ENCODE data around the gene GPX7. TPM values are rescaled to one million over a fixed set of nuclear protein-coding genes. Genes with fewer than 3 reads are reported as not detected.

The GPX7 gene
- total RNA-seq, 2 experiments from 2014 or later: 11.7 to 12.5 TPM

DNA sequence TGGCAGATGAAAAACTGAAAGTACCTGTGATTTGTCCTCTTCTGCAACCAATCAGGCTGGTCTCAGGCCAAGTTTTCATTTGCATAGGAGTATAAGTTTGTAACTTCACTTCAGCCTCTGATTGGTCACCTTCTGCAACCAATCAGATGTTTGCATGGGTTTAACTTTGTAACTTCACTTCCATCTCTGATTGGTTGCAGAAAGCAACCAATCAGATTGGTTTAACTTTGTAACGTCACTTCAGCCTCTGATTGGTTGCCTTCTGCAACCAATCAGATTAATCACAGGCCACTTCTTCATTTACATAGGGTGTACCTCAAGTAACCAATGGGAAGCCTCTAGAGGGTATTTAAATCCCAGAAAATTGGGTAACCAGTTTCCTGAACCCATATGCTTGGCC, 30.4 kb upstream of the GPX7 start:
- Mint-ChIP-seq H3K27ac (no peak overlapping the region), H3K27me3 (no peaks in the 10 kb centered on the region), H3K36me3 (ENCODE audit: low read depth) (no peaks in the 10 kb centered on the region), H3K4me3 (no peak overlapping the region), H3K9me3 (no peaks in the 10 kb centered on the region), H3K4me1 (ENCODE audit: low read depth) (peaks cover 20% of the 10 kb centered on the region)
- Histone ChIP-seq H3K27ac (ENCODE audit: low read depth in 1 of 2, low read length in 2 of 2) (no peak overlapping the region), H3K36me3 (ENCODE audit: insufficient read depth, low read length) (no peaks in the 10 kb centered on the region), H3K9me3 (ENCODE audit: control insufficient read depth in 1 of 2, insufficient read depth in 1 of 2, low read length in 2 of 2) (no peaks in the 10 kb centered on the region), H3K4me1 (ENCODE audit: insufficient read depth, low read length) (peaks cover 10% of the 10 kb centered on the region), H3K4me3 (ENCODE audit: low read length) (no peak overlapping the region), H3K27me3 (ENCODE audit: control insufficient read depth in 1 of 2, insufficient read depth in 2 of 2, low read length in 2 of 2) (no peaks in the 10 kb centered on the region)
- ATAC-seq (ENCODE audit: poor library complexity): no peak
- ChIA-PET CTCF (no interaction called here), POLR2A (no interaction called here)
- TF ChIP-seq CTCF (IDR thresholded peaks at IDR 0.05): no peak
- DNase-seq: peak in 1 of 14 experiments; percentile 21
- intact Hi-C loops (cut with DNase I, micrococcal nuclease): no loop called here

GRCh38 chr1:52572387-52572786, 29.8 kb upstream of the GPX7 start:
- POLR2A ChIA-PET: no interaction called here
- Mint-ChIP-seq H3K9me3 (no peaks in the 10 kb centered on the region), H3K36me3 (ENCODE audit: low read depth) (no peaks in the 10 kb centered on the region), H3K4me3 (no peak overlapping the region), H3K27ac (no peak overlapping the region), H3K27me3 (no peaks in the 10 kb centered on the region), H3K4me1 (ENCODE audit: low read depth) (peaks cover 20% of the 10 kb centered on the region)
- ATAC-seq (ENCODE audit: poor library complexity): no peak
- TF ChIP-seq CTCF (IDR thresholded peaks at IDR 0.05): no peak
- intact Hi-C loops (cut with DNase I, micrococcal nuclease): no loop called here
- Histone ChIP-seq H3K27ac (ENCODE audit: low read depth in 1 of 2, low read length in 2 of 2) (no peak overlapping the region), H3K27me3 (ENCODE audit: control insufficient read depth in 1 of 2, insufficient read depth in 2 of 2, low read length in 2 of 2) (no peaks in the 10 kb centered on the region), H3K36me3 (ENCODE audit: insufficient read depth, low read length) (no peaks in the 10 kb centered on the region), H3K9me3 (ENCODE audit: control insufficient read depth in 1 of 2, insufficient read depth in 1 of 2, low read length in 2 of 2) (no peaks in the 10 kb centered on the region), H3K4me3 (ENCODE audit: low read length) (no peak overlapping the region), H3K4me1 (ENCODE audit: insufficient read depth, low read length) (peaks cover 10% of the 10 kb centered on the region)
- CTCF ChIA-PET: interaction anchor here (0.6 kb wide), 2 partner anchors 269 to 273 kb away, joined by 3 to 4 read pairs; no protein-coding TSS in a partner anchor
- DNase-seq: no peak

DNA sequence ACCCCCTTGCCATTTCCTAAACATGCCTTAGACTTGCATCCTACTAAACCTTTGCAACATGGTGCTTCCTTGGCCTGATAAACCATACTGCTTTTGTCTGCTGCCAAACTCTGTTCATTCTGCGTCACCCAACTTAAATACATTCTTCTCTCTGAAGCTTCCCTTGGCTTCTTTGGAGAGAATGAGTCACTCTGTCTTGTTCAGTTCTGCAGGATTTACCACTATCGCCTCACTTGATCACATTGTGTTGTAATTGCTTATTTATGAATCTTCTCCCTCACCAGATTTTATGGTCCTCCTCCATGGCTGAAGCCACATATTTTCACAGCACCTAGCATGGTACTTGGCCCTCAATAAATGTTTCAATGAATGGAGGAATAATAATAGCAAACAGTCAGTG, 27.6 kb upstream of the GPX7 start:
- Mint-ChIP-seq H3K9me3 (no peaks in the 10 kb centered on the region), H3K4me1 (ENCODE audit: low read depth) (peaks cover 9% of the 10 kb centered on the region), H3K36me3 (ENCODE audit: low read depth) (no peaks in the 10 kb centered on the region), H3K27ac (no peak overlapping the region), H3K27me3 (no peaks in the 10 kb centered on the region), H3K4me3 (no peak overlapping the region)
- DNase-seq (no peak), ATAC-seq (ENCODE audit: poor library complexity) (no peak)
- POLR2A ChIA-PET: no interaction called here
- intact Hi-C loops (cut with DNase I, micrococcal nuclease): no loop called here
- CTCF ChIA-PET: no interaction called here
- Histone ChIP-seq H3K9me3 (ENCODE audit: control insufficient read depth in 1 of 2, insufficient read depth in 1 of 2, low read length in 2 of 2) (no peaks in the 10 kb centered on the region), H3K36me3 (ENCODE audit: insufficient read depth, low read length) (no peaks in the 10 kb centered on the region), H3K27me3 (ENCODE audit: control insufficient read depth in 1 of 2, insufficient read depth in 2 of 2, low read length in 2 of 2) (no peaks in the 10 kb centered on the region), H3K4me1 (ENCODE audit: insufficient read depth, low read length) (peaks cover 5% of the 10 kb centered on the region), H3K27ac (ENCODE audit: low read depth in 1 of 2, low read length in 2 of 2) (no peak overlapping the region), H3K4me3 (ENCODE audit: low read length) (no peak overlapping the region)
- TF ChIP-seq CTCF (IDR thresholded peaks at IDR 0.05): no peak

Measured in CD4-positive, alpha-beta T cell (primary cell).